NCI-H187 treated with DMSO at 0.1 percent for 48 hours (cell line): ENCODE measurements around the gene ATP6V1A.
"Not testable (repeated sequence)": the region's sequence is repeated elsewhere in the genome, so short reads cannot be mapped to it uniquely, and the experiment has no call there.

Experiments
- DNase-seq: peaks from one replicate; lab custom pipeline; 2025; lab: John Stamatoyannopoulos, UW

Gene ATP6V1A

DNA sequence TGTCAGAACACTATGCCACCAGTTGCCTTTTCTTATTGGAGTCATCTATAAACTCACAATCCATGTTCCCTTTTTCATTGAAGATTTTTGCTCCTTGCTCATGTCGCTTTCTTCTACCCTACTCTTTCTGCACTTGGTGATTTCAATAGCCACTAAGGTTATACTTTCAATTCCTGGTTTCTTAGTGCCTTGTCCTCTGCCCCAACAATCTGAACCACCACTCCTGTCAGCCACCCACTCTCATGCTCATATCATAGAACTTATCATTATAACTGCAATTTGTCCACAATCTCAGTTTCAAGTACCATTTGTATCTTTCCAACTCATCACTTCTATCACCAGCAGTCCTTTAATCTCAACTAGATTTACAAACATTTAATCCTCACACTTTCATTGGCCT, 81.8 kb downstream of the ATP6V1A start:
- no peak for DNase-seq

DNA sequence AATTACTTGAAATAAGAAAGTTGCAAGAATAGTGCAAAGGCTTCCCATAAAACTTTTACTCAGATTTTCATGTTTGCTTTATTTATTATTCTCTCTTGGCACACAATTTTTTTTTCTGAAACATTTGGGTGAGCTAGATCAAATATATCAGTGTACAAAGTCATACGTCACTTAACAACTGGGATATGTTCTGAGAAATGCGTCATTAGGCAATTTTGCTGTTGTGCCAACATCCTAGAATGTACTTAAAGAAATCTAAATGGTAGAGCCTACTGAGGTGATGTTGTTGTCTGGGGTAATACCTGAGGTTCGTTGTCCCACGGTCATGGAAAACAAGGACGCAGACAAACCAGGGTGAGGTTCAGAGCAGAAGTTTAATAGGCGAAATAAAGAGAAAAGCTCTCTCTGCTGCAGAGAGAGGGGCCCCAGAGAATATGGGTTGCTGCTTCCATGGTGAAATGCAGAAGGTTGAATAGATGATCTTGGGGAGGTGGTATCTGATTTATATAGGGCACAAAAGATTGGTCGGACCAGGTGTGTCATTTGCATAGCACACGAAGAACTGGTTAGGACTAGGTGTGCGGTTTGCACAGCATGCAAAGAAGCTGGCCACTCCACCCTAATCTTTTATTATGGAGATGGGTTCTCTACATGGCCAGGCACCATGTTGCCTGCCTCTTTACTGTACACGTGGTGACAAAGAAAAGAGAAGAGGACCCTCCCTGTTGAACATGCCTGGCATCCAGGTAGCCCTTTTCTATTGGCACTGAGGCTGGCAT, 82.9 kb downstream of the ATP6V1A start:
- DNase-seq: no peak

DNA sequence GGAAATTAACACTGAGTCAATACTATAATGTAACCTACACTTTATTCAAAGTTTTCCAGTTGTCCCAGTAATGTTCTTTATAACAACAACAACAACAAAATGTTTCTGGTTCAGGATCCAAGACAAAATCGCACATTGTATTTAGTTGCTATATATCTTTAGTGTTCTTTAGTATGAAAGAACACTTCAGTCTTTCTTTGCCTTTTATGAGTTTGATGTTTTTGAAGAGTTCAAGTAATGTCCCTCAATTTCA, 84.2 kb downstream of the ATP6V1A start:
- no peak for DNase-seq

DNA sequence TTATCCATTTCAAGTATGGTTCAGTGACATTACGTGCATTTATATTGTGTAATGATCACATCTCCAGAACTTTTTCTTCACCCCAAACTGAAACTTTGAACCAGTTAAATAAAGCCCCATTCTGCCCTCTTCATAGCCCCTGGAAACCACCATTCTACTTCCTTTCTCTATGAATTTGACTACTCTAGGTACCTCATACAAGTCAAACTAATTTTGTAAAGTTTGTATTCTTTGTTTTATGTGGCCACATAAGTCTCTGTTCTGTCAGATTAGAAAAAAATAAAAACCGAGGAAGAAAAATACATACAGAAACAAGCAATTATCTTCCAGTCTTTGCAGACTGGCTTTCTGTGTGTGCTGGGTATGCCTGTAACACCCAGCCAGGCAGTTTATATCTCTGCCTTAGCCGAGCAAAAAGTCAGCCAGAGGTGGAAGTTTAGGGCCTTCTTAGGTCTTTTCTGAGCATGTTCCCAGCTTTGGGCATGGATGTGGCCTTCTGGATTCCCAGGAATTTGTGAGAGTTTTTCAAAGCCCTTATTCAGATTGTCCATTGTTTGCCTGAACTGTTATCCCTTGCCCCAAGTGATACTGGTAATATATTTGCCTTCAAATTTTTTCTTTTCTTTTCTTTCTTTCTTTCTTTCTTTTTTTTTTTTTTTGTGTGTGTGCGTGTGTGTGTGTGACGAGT, 85.8 kb downstream of the ATP6V1A start:
- DNase-seq: no peak

DNA sequence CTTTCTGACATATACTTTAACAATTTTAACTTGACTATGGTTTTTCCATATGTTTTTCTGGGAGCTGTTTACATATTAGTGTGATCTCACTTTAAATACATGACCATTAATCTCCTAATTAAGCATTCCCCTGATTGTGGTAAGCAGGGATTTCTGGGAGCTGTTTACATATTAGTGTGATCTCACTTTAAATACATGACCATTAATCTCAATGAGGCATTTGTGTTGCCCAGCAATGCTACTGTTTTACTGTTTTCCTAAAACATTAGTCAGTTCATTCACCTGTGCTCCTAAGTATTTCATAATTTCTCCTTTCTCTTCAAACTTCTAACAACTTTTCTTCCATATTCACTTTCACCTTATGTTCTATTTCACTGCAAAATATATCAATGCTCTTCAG, 88.1 kb downstream of the ATP6V1A start:
- DNase-seq: no peak

- peak; percentile 10 for DNase-seq
Observed at GRCh38 chr3:113838631-113839209, 91.9 kb downstream of the ATP6V1A start, which contains the start of gene GRAMD1C. TSS of gene GRAMD1C (plus strand) at chr3:113838788. CDS start at chr3:113838910, 122 bp downstream.

- no peak for DNase-seq
Observed at GRCh38 chr3:113839551-113839950, 92.7 kb downstream of the ATP6V1A start.

- no peak for DNase-seq
Observed at GRCh38 chr3:113844622-113845222, 97.9 kb downstream of the ATP6V1A start.

GRCh38 chr3:113847247-113847646, 100.4 kb downstream of the ATP6V1A start:
- DNase-seq: no peak

DNA sequence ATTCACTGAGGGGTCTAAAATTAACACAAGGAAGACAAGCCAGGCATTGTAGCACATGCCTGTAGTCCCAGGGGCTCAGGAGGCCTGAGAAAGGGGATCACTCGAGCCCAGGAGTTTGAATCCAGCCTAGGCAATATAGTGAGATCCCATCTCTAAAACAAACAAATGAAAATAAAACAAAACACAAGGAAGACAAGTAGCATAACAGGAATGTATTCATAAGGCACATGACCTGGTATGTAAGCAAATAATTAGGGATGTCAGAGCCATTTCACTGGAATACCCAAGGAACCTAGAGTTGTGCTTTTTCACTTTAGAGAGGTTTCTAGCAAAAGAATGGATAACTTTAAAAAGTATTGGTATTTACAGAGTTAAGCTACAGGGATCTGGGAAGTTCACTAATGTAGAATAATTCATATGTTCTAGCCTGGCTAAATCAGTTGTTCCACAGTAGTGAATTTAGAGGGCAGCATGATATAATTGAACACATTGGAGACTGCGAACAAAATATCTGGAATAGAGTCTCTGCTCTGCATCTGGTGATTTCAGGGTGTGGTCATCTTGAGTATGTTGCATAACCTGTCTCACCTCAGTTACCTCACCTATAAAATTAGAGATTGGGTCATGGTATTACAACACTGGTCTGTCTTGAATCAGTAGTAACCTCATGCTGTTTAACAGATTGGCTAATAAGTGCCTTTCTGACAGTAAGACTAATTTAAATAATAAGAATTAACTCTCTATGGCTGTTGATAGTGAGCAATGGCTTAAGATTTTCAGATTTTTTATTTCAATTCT, 101.0 kb downstream of the ATP6V1A start:
- DNase-seq: no peak

GRCh38 chr3:113849071-113849470, 102.2 kb downstream of the ATP6V1A start:
- DNase-seq: not testable (repeated sequence)

DNA sequence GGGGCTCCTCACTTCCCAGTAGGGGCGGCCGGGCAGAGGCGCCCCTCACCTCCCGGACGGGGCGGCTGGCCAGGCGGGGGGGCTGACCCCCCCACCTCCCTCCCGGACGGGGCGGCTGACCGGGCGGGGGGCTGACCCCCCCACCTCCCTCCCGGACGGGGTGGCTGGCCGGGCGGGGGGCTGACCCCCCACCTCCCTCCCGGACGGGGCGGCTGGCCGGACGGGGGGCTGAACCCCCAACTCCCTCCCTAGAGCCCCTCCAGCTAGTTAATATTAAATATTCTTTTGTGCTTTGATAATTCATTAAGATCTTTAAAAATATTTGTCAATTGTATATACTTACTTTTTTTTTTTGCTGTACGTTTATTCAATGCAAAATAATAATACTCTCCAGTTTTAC, 103.0 kb downstream of the ATP6V1A start:
- not testable (repeated sequence) for DNase-seq

GRCh38 chr3:113850391-113850790, 103.6 kb downstream of the ATP6V1A start:
- DNase-seq: not testable (repeated sequence)

GRCh38 chr3:113852506-113852905, 105.7 kb downstream of the ATP6V1A start:
- DNase-seq: no peak
